DMS114 treated with DMSO at 0.1 percent for 48 hours (cell line): ENCODE results near the gene NRIP1.
"Not testable (repeated sequence)": the region's sequence is repeated elsewhere in the genome, so short reads cannot be mapped to it uniquely, and the experiment has no call there.

Experiments used
- DNase-seq: peaks from one replicate; lab custom pipeline; 2025; ENCODE audit not compliant: unreplicated experiment; lab: John Stamatoyannopoulos, UW

NRIP1 gene

GRCh38 chr21:15039607-15040299, 25.0 kb downstream of the NRIP1 start:
- no peak for DNase-seq

- DNase-seq = no peak
Observed at GRCh38 chr21:15037900-15038293, 26.9 kb downstream of the NRIP1 start.

GRCh38 chr21:15037095-15037899, 27.5 kb downstream of the NRIP1 start:
- DNase-seq = no peak

- no peak for DNase-seq
Observed at GRCh38 chr21:15036189-15036588, 28.6 kb downstream of the NRIP1 start.

GRCh38 chr21:15034126-15034853, 30.5 kb downstream of the NRIP1 start:
- no peak for DNase-seq

- no peak for DNase-seq
Observed at GRCh38 chr21:15031790-15032357, 32.9 kb downstream of the NRIP1 start.

GRCh38 chr21:15031362-15031761, 33.4 kb downstream of the NRIP1 start:
- DNase-seq = not testable (repeated sequence)

- DNase-seq = not testable (repeated sequence)
Observed at GRCh38 chr21:15030861-15031260, 33.9 kb downstream of the NRIP1 start.

GRCh38 chr21:15029077-15029476, 35.7 kb downstream of the NRIP1 start:
- no peak for DNase-seq

- DNase-seq = no peak
Observed at GRCh38 chr21:15028186-15028585, 36.6 kb downstream of the NRIP1 start.

GRCh38 chr21:15027056-15027455, 37.7 kb downstream of the NRIP1 start:
- no peak for DNase-seq

GRCh38 chr21:15026370-15026769, 38.4 kb downstream of the NRIP1 start:
- no peak for DNase-seq

GRCh38 chr21:15023776-15024175, 41.0 kb downstream of the NRIP1 start:
- DNase-seq = no peak

GRCh38 chr21:15022608-15023261, 42.1 kb downstream of the NRIP1 start:
- no peak for DNase-seq

GRCh38 chr21:15020797-15021196, 44.0 kb downstream of the NRIP1 start:
- no peak for DNase-seq

GRCh38 chr21:15018382-15018781, 46.4 kb downstream of the NRIP1 start:
- no peak for DNase-seq

- no peak for DNase-seq
Observed at GRCh38 chr21:15015622-15016471, 49.0 kb downstream of the NRIP1 start.

- no peak for DNase-seq
Observed at GRCh38 chr21:15014221-15014620, 50.6 kb downstream of the NRIP1 start.

- no peak for DNase-seq
Observed at GRCh38 chr21:15011967-15012366, 52.8 kb downstream of the NRIP1 start.

GRCh38 chr21:15010645-15011044, 54.2 kb downstream of the NRIP1 start:
- no peak for DNase-seq
